GM19193 (cell line): ENCODE results near the gene FOXA2.

ENCODE experiments used
- POLR2A ChIP-seq: IDR thresholded peaks from 4 replicates; pipeline ENCODE4 v1.6.1; 2011; ENCODE audit not compliant: insufficient read depth, insufficient read length; ENCODE audit errors: extremely low read depth

The FOXA2 gene

GRCh38 chr20:22590662-22591061 is 6.3 kb upstream of the FOXA2 start:
- no peak for TF ChIP-seq POLR2A

GRCh38 chr20:22586645-22587310 is 2.4 kb upstream of the FOXA2 start:
- no peak for TF ChIP-seq POLR2A

GRCh38 chr20:22585786-22586493 is 1.6 kb upstream of the FOXA2 start:
- no peak for TF ChIP-seq POLR2A

GRCh38 chr20:22584922-22585785 is 782 bp upstream of the FOXA2 start:
- no peak for TF ChIP-seq POLR2A

GRCh38 chr20:22583773-22584521 is 425 bp downstream of the FOXA2 start:
- TF ChIP-seq POLR2A = no peak

GRCh38 chr20:22582964-22583772 is 1.2 kb downstream of the FOXA2 start:
- TF ChIP-seq POLR2A = no peak

GRCh38 chr20:22582386-22582963 is 1.9 kb downstream of the FOXA2 start:
- TF ChIP-seq POLR2A = no peak

GRCh38 chr20:22581437-22582385 is 2.7 kb downstream of the FOXA2 start:
- TF ChIP-seq POLR2A = no peak

- no peak for TF ChIP-seq POLR2A
These were observed 4.4 kb downstream of the FOXA2 start for GRCh38 chr20:22579711-22580697.

GRCh38 chr20:22579119-22579427 is 5.3 kb downstream of the FOXA2 start:
- TF ChIP-seq POLR2A = no peak

GRCh38 chr20:22578221-22579118 is 5.9 kb downstream of the FOXA2 start:
- no peak for TF ChIP-seq POLR2A
